Fibroblast of skin of right biceps (primary cell): Measurements from ENCODE around the gene RESP18.
"Not testable (repeated sequence)": the region's sequence is repeated elsewhere in the genome, so short reads cannot be mapped to it uniquely, and the experiment has no call there.

Experiments
- DNase-seq: peaks from one replicate; pipeline ENCODE4 v3.0.0-alpha.2; 2013

The RESP18 gene

GRCh38 chr2:219325136-219325535, 7.4 kb downstream of the RESP18 start:
- DNase-seq = no peak

GRCh38 chr2:219323434-219323833, 9.1 kb downstream of the RESP18 start:
- no peak for DNase-seq

GRCh38 chr2:219314804-219315468, 17.6 kb downstream of the RESP18 start:
- peak; percentile 40 for DNase-seq

- DNase-seq = not testable (repeated sequence)
Measured at GRCh38 chr2:219312683-219313263, 19.8 kb downstream of the RESP18 start.

- peak; percentile 91 for DNase-seq
Measured at GRCh38 chr2:219309278-219309677, 23.3 kb downstream of the RESP18 start, which contains the start of gene PTPRN. TSS of gene PTPRN (minus strand) at chr2:219309401. CDS start at chr2:219309332, 69 bp downstream.

GRCh38 chr2:219308142-219309101, 24.1 kb downstream of the RESP18 start:
- peak; percentile 94 for DNase-seq

GRCh38 chr2:219306047-219306446, 26.5 kb downstream of the RESP18 start:
- DNase-seq = no peak

GRCh38 chr2:219304223-219304622, 28.3 kb downstream of the RESP18 start:
- DNase-seq = no peak

- DNase-seq = no peak
Measured at GRCh38 chr2:219302412-219302968, 30.1 kb downstream of the RESP18 start.

GRCh38 chr2:219300022-219300421, 32.5 kb downstream of the RESP18 start:
- DNase-seq = no peak

GRCh38 chr2:219299372-219299760, 33.2 kb downstream of the RESP18 start:
- DNase-seq = no peak

- DNase-seq = peak; percentile 69
Measured at GRCh38 chr2:219298759-219299371, 33.7 kb downstream of the RESP18 start.

GRCh38 chr2:219297766-219298456, 34.6 kb downstream of the RESP18 start:
- no peak for DNase-seq

GRCh38 chr2:219296631-219297391, 35.7 kb downstream of the RESP18 start:
- no peak for DNase-seq

- no peak for DNase-seq
Measured at GRCh38 chr2:219296142-219296541, 36.4 kb downstream of the RESP18 start.

- peak; percentile 73 for DNase-seq
Measured at GRCh38 chr2:219294356-219295351, 37.9 kb downstream of the RESP18 start.

GRCh38 chr2:219293736-219294231, 38.8 kb downstream of the RESP18 start:
- DNase-seq = no peak

GRCh38 chr2:219292616-219293015, 39.9 kb downstream of the RESP18 start:
- DNase-seq = no peak

- DNase-seq = no peak
Measured at GRCh38 chr2:219291910-219292490, 40.5 kb downstream of the RESP18 start.
